Left forelimb (tissue), 1 donor: Measurements from ENCODE around the gene ZBTB12.

Source experiments
- DNase-seq: peaks from one replicate; pipeline ENCODE4 v3.0.0-alpha.2; 2018; ENCODE audit warnings: low spot score

Gene ZBTB12

GRCh38 chr6:31896856-31897611 is 4.9 kb downstream of the ZBTB12 start:
- peak; percentile 72 for DNase-seq

GRCh38 chr6:31896493-31896855 is 5.4 kb downstream of the ZBTB12 start:
- DNase-seq: peak; percentile 51

- DNase-seq: no peak
These were observed 9.1 kb downstream of the ZBTB12 start for GRCh38 chr6:31892821-31893220.

- peak; percentile 59 for DNase-seq
These were observed 12.4 kb downstream of the ZBTB12 start for GRCh38 chr6:31889331-31889972.

- peak; percentile 62 for DNase-seq
These were observed 13.3 kb downstream of the ZBTB12 start for GRCh38 chr6:31888276-31889258.

GRCh38 chr6:31887173-31888007 is 14.5 kb downstream of the ZBTB12 start:
- DNase-seq: peak; percentile 55

GRCh38 chr6:31886541-31886991 is 15.3 kb downstream of the ZBTB12 start:
- peak; percentile 52 for DNase-seq

GRCh38 chr6:31884528-31885035 is 17.3 kb downstream of the ZBTB12 start:
- no peak for DNase-seq

- DNase-seq: peak; percentile 53
These were observed 18.2 kb downstream of the ZBTB12 start for GRCh38 chr6:31883676-31884075.

GRCh38 chr6:31882344-31882743 is 19.5 kb downstream of the ZBTB12 start:
- no peak for DNase-seq

- no peak for DNase-seq
These were observed 20.6 kb downstream of the ZBTB12 start for GRCh38 chr6:31881136-31881859.

- DNase-seq: peak; percentile 41
These were observed 21.3 kb downstream of the ZBTB12 start for GRCh38 chr6:31880616-31881015.

GRCh38 chr6:31879901-31880300 is 22.0 kb downstream of the ZBTB12 start:
- DNase-seq: peak; percentile 36

- no peak for DNase-seq
These were observed 22.7 kb downstream of the ZBTB12 start for GRCh38 chr6:31879143-31879542.

GRCh38 chr6:31878726-31879125 is 23.2 kb downstream of the ZBTB12 start, which contains the start of gene SLC44A4:
TSS of gene SLC44A4 (minus strand) at chr6:31878997. CDS start at chr6:31878980, 17 bp downstream.
- DNase-seq: no peak

- DNase-seq: peak; percentile 40
These were observed 23.7 kb downstream of the ZBTB12 start for GRCh38 chr6:31878222-31878621.

- peak; percentile 48 for DNase-seq
These were observed 24.2 kb downstream of the ZBTB12 start for GRCh38 chr6:31877651-31878161.

- DNase-seq: peak; percentile 48
These were observed 24.7 kb downstream of the ZBTB12 start for GRCh38 chr6:31877125-31877650.

GRCh38 chr6:31876357-31876756 is 25.5 kb downstream of the ZBTB12 start:
- DNase-seq: no peak

GRCh38 chr6:31875877-31876276 is 26.0 kb downstream of the ZBTB12 start:
- peak; percentile 40 for DNase-seq
